Gastrocnemius medialis (tissue), 4 donors: ENCODE measurements around the gene NPTN. TPM values are rescaled to one million over a fixed set of nuclear protein-coding genes. Genes with fewer than 3 reads are reported as not detected.

Experiments
- ATAC-seq, 2 donors: fragments of 150-250 bp; one replicate each; pipeline ENCODE4 v1.9.1; 2016
- DNase-seq, 2 donors: peaks; one replicate each; pipeline ENCODE4 v3.0.0-alpha.2; 2019
- H3K27ac ChIP-seq, 4 donors: fragments of 200-600 bp; sonication (generic); 1 replicate in 1 of 4; 2 replicates in 3 of 4; pipeline ENCODE4 v1.5.1; 2016 to 2018; ENCODE audit warnings: mild to moderate bottlenecking in 2 of 4, moderate library complexity in 1 of 4
- H3K27me3 ChIP-seq, 3 donors: fragments of 200-600 bp; sonication (generic) in 2 of 3; 1 replicate in 1 of 3; 2 replicates in 2 of 3; pipeline versions ENCODE4 v1.5.1 to v1.6.0; 2016 to 2019; ENCODE audit warnings: mild to moderate bottlenecking in 1 of 3, moderate library complexity in 1 of 3
- H3K36me3 ChIP-seq, 2 donors: fragments of 200-600 bp; sonication (generic) in 1 of 2; one replicate each; pipeline ENCODE4 v1.5.1; 2017 to 2018
- H3K4me1 ChIP-seq, 2 donors: fragments of 200-600 bp; sonication (generic) in 1 of 2; one replicate each; pipeline ENCODE4 v1.5.1; 2016 to 2017; ENCODE audit warnings: mild to moderate bottlenecking in 2 of 2
- H3K4me3 ChIP-seq, 4 donors: fragments of 200-600 bp; sonication (generic) in 3 of 4; 1 replicate in 1 of 4; 2 replicates in 3 of 4; pipeline ENCODE4 v1.5.1; 2016 to 2019; ENCODE audit warnings: mild to moderate bottlenecking in 2 of 4
- H3K9me3 ChIP-seq, 3 donors: fragments of 200-600 bp; sonication (generic) in 2 of 3; 1 replicate in 1 of 3; 2 replicates in 2 of 3; pipeline ENCODE4 v1.5.1; 2016 to 2019
- POLR2A ChIP-seq, 2 donors: fragments of 450-650 bp; IDR thresholded peaks; one replicate each; pipeline ENCODE4 v1.6.1; 2017; ENCODE audit warnings: antibody characterized with exemption in 2 of 2, mild to moderate bottlenecking in 2 of 2, moderate library complexity in 2 of 2
- in situ Hi-C, 4 donors: fragments of 200-750 bp; cut with MboI; loops; one replicate each; pipeline versions ENCODE4 v1.15.0 to v1.8.0; 2017; ENCODE audit warnings: low sequenced_read_pairs in 4 of 4
- intact Hi-C: fragments of 100-400 bp; cut with DNase I; formaldehyde crosslinking; loops from one replicate; pipeline ENCODE4 v1.15.1; 2023; ENCODE audit warnings: low total_unique reads
- total RNA-seq, 4 donors: library from RNA; depleted of rRNA; stranded (reverse); fragments of >200 nt; gene quantifications; one replicate each; pipeline versions ENCODE4 v1.1.0 to v1.2.3, GENCODE V29; 2016
- TF ChIP-seq, protein P1 (sequence below), 5 experiments: fragments of 450-650 bp in 3 of 5; fragments of 200-600 bp in 2 of 5; sonication (generic) in 2 of 5; IDR thresholded peaks in 4 of 5; conservative IDR thresholded peaks in 1 of 5; 1 replicate in 4 of 5; 2 replicates in 1 of 5; pipeline ENCODE4 v1.5.1; 2016 to 2019; ENCODE audit warnings: antibody characterized with exemption in 5 of 5, mild to moderate bottlenecking in 3 of 5, moderate library complexity in 3 of 5

NPTN gene
- total RNA-seq, 4 donors from 2014 or later: 26.5 to 32.9 (median 29.7) TPM

DNA sequence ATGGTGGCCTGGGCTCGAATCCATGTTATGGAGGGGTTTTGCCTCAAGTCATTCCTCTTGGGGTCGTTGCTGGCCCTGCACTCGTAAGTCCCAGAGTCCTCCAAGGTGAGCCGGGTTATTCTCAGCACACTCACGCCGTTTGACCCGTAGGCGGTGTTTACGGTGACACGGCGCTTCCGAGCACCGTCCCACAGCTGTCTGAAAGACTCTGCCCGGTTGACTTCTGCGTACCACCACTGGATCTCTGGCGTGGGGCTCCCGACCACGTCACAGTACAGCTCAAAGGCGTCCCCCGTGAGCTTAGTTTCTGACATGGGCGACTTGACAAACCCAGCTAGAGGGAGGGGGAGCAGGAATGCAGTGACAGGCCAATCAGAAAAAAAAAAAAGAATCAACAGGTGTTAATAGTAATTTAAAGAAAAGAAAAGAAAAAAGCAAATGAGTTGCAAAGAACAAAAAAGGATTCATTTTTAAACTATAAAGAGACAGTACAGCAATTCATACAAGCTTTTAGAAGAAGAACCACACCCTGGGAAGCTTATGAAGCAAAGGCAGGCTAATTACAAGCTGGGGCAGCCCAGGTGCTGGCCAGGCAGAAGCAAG, 36.1 kb downstream of the NPTN start:
- Histone ChIP-seq H3K4me3 (no peak overlapping the region), H3K4me1 (peaks cover 73 to 89% of the 10 kb centered on the region in 2 donors), H3K9me3 (no peaks in the 10 kb centered on the region), H3K27me3 (no peaks in the 10 kb centered on the region), H3K27ac (no peak overlapping the region), H3K36me3 (no peaks in the 10 kb centered on the region)
- ATAC-seq (no peak), DNase-seq (no peak)
- intact Hi-C loops: no loop called here
- TF ChIP-seq, protein P1, sequence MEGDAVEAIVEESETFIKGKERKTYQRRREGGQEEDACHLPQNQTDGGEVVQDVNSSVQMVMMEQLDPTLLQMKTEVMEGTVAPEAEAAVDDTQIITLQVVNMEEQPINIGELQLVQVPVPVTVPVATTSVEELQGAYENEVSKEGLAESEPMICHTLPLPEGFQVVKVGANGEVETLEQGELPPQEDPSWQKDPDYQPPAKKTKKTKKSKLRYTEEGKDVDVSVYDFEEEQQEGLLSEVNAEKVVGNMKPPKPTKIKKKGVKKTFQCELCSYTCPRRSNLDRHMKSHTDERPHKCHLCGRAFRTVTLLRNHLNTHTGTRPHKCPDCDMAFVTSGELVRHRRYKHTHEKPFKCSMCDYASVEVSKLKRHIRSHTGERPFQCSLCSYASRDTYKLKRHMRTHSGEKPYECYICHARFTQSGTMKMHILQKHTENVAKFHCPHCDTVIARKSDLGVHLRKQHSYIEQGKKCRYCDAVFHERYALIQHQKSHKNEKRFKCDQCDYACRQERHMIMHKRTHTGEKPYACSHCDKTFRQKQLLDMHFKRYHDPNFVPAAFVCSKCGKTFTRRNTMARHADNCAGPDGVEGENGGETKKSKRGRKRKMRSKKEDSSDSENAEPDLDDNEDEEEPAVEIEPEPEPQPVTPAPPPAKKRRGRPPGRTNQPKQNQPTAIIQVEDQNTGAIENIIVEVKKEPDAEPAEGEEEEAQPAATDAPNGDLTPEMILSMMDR (IDR thresholded peaks at IDR 0.05 in 4 of 5, conservative IDR thresholded peaks at IDR 0.05 in 1 of 5): no peak
- no peak for TF ChIP-seq POLR2A (IDR thresholded peaks at IDR 0.05)
- in situ Hi-C loops: no loop called here

DNA sequence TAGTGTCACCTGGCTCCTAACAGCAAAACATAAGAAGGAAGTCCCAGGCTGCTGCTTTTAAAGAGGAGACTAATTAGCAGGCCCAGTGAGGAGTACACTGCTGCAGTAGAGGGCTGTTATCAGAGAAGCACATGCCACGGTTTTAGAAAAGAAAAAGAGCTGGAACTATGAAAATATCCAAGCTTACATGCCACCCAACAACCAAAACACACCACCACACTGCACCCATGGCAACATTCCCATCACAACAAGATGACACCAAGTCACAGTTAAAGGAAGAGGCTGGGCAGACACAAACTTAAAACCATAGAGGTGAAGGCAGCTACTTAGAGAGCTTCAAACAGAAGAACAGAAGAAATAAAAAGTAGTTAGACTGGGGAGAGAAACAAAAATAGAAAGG, 37.0 kb downstream of the NPTN start:
- Histone ChIP-seq H3K9me3 (no peaks in the 10 kb centered on the region), H3K4me3 (no peak overlapping the region), H3K4me1 (peaks cover 63 to 85% of the 10 kb centered on the region in 2 donors), H3K27me3 (no peaks in the 10 kb centered on the region), H3K36me3 (no peaks in the 10 kb centered on the region), H3K27ac (no peak overlapping the region)
- no peak for ATAC-seq
- intact Hi-C loops (no loop called here), in situ Hi-C loops (no loop called here)
- DNase-seq: no peak
- TF ChIP-seq POLR2A (IDR thresholded peaks at IDR 0.05): no peak
- TF ChIP-seq, protein P1 (IDR thresholded peaks at IDR 0.05 in 4 of 5, conservative IDR thresholded peaks at IDR 0.05 in 1 of 5): no peak

DNA sequence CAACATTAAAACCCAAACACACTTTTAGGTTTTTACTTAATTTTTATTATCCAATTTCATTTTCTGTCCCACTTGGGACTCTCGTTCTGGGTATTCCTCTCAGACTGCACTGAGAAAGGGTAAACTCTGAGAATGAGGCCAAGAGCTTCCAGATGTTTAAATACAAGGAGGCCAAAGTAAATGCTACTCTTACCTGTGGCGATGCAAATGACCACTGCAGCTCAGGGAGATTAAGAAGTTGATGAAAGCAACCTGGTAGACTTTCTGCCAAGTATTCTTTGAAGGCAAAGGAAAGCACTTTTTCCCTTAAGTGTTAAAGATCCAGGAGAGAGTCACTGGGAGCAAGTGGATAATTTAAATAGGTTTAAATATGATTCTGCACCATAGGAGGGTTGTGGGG, 39.1 kb downstream of the NPTN start:
- no peak for TF ChIP-seq POLR2A (IDR thresholded peaks at IDR 0.05)
- TF ChIP-seq, protein P1 (IDR thresholded peaks at IDR 0.05 in 4 of 5, conservative IDR thresholded peaks at IDR 0.05 in 1 of 5): no peak
- peaks cover 43 to 66% of the 10 kb centered on the region in 2 donors for H3K4me1 ChIP-seq
- DNase-seq (no peak), ATAC-seq (no peak)
- H3K27me3 ChIP-seq: no peaks in the 10 kb centered on the region
- no peak overlapping the region for H3K4me3 ChIP-seq
- no peaks in the 10 kb centered on the region for H3K9me3 ChIP-seq
- no peak overlapping the region for H3K27ac ChIP-seq
- intact Hi-C loops: no loop called here
- in situ Hi-C loops: no loop called here
- peaks cover 0 to 7% of the 10 kb centered on the region in 2 donors for H3K36me3 ChIP-seq

DNA sequence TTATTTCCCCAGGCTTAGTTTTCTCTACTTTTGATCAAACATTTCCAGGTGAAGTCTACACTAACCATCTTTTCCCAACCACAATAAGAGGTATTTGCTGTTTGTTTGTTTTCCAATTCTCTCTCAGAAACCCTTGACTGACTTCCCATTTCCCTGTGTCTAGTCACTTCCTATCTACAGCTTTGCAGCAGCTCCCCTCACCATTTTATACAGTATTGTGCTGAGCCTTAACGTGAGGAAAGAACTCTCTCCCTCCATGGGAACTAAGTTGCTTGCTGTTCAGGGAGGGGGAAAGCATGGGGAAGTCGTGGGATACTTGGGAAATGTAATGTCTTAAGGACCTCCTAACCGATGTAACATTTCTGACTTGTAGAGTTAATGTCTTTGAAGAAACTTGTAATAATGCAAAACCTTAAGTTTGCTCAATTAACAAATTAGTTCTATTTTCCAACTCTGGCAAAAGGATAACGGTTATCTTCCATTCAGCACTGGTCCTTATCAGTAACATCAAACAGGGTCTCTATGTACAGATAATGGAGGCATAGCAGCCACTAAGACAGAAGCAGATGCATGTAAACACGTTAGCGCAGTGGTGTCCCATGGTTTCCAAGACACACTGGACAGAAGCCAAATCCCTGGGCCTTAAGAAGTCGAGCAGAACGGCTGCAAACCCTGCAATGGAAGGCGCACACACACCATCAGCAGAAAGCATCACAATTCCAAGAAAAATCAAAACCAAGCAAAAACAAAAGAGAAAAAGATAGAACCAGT, 39.7 kb downstream of the NPTN start:
- TF ChIP-seq POLR2A (IDR thresholded peaks at IDR 0.05): no peak
- TF ChIP-seq, protein P1 (IDR thresholded peaks at IDR 0.05 in 4 of 5, conservative IDR thresholded peaks at IDR 0.05 in 1 of 5): no peak
- no peak for ATAC-seq
- Histone ChIP-seq H3K27me3 (no peaks in the 10 kb centered on the region), H3K4me3 (no peak overlapping the region), H3K36me3 (peaks cover 0 to 14% of the 10 kb centered on the region in 2 donors), H3K27ac (no peak overlapping the region), H3K4me1 (peaks cover 37 to 59% of the 10 kb centered on the region in 2 donors), H3K9me3 (no peaks in the 10 kb centered on the region)
- in situ Hi-C loops: no loop called here
- DNase-seq: no peak
- intact Hi-C loops: no loop called here
